ENCODE measurements around the gene IQSEC2.

Gene IQSEC2

DNA sequence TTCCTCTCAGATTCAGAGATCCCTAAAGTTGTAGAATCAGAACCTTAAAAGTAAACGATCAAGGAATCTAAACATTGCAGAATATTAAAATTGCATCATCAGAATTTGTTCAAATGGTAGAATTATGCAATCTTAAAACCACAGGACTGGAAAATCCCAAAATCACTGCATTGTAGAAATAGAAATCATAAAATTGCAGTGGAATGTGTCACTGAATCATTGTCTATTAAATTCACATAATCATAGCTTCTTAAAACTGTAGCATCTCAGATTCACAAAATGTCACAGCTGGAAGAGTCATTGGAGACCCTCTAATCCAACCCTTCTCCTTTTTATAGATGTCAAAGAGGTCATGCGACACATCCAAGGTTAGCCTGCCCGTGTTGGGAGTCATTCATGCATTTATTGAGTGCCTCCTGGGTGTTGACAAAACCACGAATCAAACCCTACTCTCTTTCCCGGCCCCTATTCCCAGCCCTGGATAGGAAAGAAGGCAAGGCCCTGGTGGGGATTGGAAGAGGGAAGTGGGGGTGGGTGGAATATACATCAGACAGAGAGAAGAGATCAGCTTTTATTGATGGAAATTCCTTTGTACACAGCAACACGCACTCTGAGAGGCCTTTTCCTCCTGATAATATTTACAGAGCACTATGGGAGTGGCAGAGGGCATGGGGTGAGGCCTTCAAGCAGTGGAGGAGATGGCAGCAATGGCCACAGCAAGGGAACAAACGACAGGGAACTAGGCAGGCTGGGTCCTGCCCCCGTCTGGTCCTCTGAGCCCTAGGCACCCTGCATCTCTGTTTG is 15.4 kb downstream of the IQSEC2 start:
- TF ChIP-seq, protein P1, sequence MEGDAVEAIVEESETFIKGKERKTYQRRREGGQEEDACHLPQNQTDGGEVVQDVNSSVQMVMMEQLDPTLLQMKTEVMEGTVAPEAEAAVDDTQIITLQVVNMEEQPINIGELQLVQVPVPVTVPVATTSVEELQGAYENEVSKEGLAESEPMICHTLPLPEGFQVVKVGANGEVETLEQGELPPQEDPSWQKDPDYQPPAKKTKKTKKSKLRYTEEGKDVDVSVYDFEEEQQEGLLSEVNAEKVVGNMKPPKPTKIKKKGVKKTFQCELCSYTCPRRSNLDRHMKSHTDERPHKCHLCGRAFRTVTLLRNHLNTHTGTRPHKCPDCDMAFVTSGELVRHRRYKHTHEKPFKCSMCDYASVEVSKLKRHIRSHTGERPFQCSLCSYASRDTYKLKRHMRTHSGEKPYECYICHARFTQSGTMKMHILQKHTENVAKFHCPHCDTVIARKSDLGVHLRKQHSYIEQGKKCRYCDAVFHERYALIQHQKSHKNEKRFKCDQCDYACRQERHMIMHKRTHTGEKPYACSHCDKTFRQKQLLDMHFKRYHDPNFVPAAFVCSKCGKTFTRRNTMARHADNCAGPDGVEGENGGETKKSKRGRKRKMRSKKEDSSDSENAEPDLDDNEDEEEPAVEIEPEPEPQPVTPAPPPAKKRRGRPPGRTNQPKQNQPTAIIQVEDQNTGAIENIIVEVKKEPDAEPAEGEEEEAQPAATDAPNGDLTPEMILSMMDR (IDR thresholded peaks at IDR 0.05; ENCODE audit: low read depth, low read length) = no peak
- no peak overlapping the region for H3K4me3 ChIP-seq (ENCODE audit: low read depth, low read length)

DNA sequence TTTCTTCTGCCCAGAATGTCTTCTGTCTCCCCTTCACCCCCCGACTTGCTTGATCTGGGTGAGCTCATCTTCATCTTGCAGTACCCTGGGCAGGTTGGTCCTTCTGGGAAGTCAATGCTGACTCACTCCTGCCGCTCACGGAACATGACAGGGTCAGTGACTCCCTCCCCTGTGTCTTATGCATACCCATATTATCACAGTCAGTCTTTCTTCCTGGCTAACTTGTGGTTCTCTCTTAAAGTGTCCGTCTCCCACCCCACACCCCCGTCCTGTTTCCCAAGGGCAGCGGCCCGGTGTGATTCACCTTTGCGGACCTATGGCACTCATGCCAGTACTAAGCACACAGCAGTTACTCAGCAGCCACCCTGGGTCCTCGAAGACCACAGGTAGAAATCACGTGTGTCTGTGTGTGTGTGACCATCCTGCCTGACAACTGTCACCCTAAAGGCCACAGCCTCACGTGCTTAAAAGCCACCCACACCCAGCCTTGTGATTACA is 17.7 kb downstream of the IQSEC2 start:
- no peak overlapping the region for H3K4me3 ChIP-seq (ENCODE audit: low read depth, low read length)
- TF ChIP-seq, protein P1 (IDR thresholded peaks at IDR 0.05; ENCODE audit: low read depth, low read length) = no peak

DNA sequence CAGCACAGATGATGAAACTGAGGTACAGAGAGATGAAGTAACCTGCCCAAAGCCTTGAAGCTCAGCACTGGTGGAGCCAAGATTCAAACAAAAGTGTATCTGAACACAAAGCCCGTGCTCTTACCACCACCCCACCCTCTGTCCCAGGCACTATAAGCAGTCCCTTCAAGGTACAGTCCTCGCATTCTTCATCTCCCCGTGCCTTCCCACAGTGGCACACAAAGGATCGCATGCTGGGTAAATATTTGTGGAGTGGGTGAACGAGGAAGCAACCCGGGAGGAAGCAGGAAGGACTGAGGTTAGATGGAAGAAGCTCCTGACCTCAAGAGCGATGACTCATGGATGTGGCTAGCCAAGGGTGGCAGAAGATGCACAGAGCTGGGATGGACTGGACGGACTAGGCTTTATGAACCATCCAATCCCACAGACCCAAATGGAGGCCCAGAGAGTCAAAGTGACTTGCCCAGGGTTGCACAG is 18.4 kb downstream of the IQSEC2 start:
- no peak overlapping the region for H3K4me3 ChIP-seq (ENCODE audit: low read depth, low read length)
- TF ChIP-seq, protein P1 (IDR thresholded peaks at IDR 0.05; ENCODE audit: low read depth, low read length) = no peak

DNA sequence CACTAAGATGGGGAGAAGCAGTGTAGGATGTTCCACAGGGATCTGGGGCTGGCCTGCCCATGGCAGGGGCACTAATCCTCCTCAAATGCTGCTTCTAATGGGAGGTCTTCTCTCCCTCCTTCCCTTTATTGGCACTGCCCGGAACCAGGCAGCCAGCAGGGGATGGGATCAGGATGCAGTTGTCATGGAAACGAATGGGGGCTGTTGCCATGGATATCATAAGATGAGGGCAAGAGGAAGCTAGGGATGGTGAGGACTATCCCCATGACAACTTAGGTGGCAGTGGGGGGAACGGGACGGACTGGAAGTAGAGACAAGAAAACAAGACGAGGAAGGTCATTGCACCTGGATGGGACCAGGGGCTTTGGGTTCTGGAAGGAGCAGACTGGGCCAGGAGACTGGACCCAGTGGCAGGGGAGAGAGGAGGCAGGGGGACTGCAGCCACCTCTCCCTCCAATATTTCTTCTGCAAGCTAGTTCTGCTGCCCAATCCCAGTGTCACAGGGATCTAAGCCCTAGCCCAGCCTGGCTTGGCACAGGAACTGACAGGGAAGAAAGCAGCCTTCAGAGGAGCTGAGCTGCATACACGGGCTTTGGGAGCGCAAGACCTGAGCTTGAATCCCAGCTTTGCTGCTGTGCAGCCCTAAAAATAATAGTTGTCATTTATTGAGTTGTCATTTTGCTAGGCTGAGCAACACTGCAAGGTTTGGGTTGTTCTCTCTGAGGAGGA is 19.0 kb downstream of the IQSEC2 start:
- H3K4me3 ChIP-seq (ENCODE audit: low read depth, low read length) = no peak overlapping the region
- TF ChIP-seq, protein P1 (IDR thresholded peaks at IDR 0.05; ENCODE audit: low read depth, low read length) = no peak

DNA sequence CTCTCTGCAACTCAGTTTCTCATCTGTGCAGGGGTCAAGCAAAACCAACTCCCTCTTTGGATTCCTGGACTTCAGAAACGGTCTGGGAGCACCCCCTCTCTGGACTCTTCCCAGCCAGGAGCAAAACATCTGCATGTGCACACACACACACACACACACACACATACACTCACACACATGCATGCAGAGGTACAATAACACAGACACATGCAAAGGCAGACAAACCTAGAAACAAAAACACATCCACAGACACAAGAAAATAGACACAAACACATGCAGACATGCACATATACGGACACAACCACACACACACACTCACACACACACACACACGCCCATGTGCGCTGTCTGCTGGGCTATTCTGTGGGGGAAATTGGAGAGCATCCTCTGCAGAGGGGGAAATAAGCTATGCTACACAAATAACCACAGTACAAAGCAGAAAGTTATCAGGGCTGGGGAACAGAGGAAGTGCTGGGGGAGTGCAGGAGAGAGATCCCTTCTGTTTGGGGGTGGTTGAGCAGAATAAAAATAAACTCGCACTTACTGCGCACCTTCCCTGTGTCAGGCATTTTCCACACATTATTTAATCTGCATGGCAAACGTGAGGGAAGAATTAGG is 19.9 kb downstream of the IQSEC2 start:
- H3K4me3 ChIP-seq (ENCODE audit: low read depth, low read length) = no peak overlapping the region
- TF ChIP-seq, protein P1 (IDR thresholded peaks at IDR 0.05; ENCODE audit: low read depth, low read length) = no peak

DNA sequence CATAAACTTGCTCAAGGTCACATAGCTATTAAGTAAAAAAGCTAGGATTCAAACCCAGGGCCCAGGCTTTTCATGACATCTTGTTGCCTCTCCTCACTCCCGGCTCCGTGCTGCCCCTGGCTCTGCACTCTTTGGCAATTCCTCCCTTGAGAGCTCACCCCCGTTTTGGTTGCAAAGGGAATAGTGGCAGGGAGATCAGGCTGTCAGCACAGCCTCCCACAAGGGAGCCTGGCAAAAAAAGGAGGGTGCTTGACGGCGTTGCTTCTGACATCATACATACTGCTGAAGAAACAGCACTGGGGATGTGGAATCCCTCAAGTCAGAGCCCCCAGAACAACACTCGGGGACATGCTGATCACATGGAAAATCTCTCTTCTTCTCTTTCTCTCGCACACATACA is 20.5 kb downstream of the IQSEC2 start:
- TF ChIP-seq, protein P1 (IDR thresholded peaks at IDR 0.05; ENCODE audit: low read depth, low read length) = no peak
- H3K4me3 ChIP-seq (ENCODE audit: low read depth, low read length) = no peak overlapping the region

Data from WI38 (cell line).